HFF-Myc (cell line): Measurements from ENCODE around the gene ACOXL.

Source experiments
- DNase-seq: peaks from one replicate; pipeline ENCODE4 v3.0.0-alpha.2; 2011; ENCODE audit warnings: low read depth; ENCODE audit errors: extremely low read depth
- H3K4me3 ChIP-seq: replicated peaks from 2 replicates; pipeline ENCODE4 v1.5.1; 2011; ENCODE audit warnings: low read depth, mild to moderate bottlenecking, control low read depth, low read length
- CTCF ChIP-seq: IDR thresholded peaks from 2 replicates; pipeline ENCODE4 v1.5.1; 2012; ENCODE audit warnings: mild to moderate bottlenecking, low read depth, low read length, control low read depth; ENCODE audit errors: missing control alignments

ACOXL gene

GRCh38 chr2:110804433-110804832 is 72.1 kb downstream of the ACOXL start:
- no peak for DNase-seq
- H3K4me3 ChIP-seq, result no peak overlapping the region
- TF ChIP-seq CTCF, result no peak

- no peak for DNase-seq
- no peak overlapping the region for H3K4me3 ChIP-seq
- no peak for TF ChIP-seq CTCF
Observed at GRCh38 chr2:110804915-110805314, 72.5 kb downstream of the ACOXL start.

- no peak for DNase-seq
- no peak overlapping the region for H3K4me3 ChIP-seq
- no peak for TF ChIP-seq CTCF
Observed at GRCh38 chr2:110805894-110806452, 73.6 kb downstream of the ACOXL start.

- H3K4me3 ChIP-seq, result no peak overlapping the region
- no peak for DNase-seq
- TF ChIP-seq CTCF, result no peak
Observed at GRCh38 chr2:110807522-110807921, 75.1 kb downstream of the ACOXL start.

GRCh38 chr2:110810404-110810803 is 78.0 kb downstream of the ACOXL start:
- no peak for TF ChIP-seq CTCF
- H3K4me3 ChIP-seq, result no peak overlapping the region
- no peak for DNase-seq

- no peak for TF ChIP-seq CTCF
- no peak overlapping the region for H3K4me3 ChIP-seq
- DNase-seq, result no peak
Observed at GRCh38 chr2:110812726-110813645, 80.6 kb downstream of the ACOXL start.

- TF ChIP-seq CTCF, result no peak
- no peak for DNase-seq
Observed at GRCh38 chr2:110813896-110814295, 81.5 kb downstream of the ACOXL start.

More at GRCh38 chr2:110813896-110814295, 81.5 kb downstream of the ACOXL start:
- H3K4me3 ChIP-seq, result no peak overlapping the region
